ENCODE measurements around the gene CCND3.
A peak's percentile ranks its signal among the peaks of the same experiment; 100 is the strongest.

The CCND3 gene

DNA sequence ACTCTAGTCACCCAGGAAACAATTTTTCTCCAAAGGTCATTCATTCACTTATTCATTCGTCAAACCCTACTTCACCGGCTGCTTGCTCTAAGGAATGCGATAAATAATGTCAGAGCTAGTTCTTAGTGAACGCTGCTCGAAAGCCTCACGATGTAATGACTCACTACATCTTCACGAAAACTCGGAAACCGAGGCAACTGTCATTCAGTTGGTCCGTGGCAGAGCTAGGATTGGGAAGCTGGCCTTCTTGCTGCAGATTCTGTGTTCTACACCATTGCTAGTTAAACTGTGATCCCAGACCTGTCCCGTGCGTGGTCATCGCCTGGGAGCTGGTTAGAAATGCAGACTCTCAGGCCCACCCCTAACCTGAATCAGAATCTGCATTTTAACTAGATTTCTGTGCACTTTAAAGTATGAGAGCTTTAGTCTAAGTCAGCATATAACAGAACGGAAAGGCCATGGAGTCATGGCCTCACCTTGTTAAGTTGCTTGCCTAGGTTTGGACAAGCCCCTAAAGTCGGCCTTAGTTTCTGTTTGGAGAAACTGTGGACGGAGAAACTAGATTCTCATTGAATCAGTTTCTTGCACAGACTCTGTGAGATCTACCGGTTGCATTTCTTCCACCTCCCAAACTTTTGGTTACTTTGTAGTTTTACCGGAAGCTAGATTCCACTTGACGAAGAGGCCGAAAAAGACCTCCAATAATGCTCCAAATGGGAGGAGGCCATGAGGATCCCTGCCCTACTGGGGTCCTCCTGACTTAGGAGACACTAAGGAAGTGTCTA is 651 bp upstream of the CCND3 start:
- Histone ChIP-seq H3K9me3 (ENCODE audit: insufficient read depth, low read depth, low read length) (no peaks in the 10 kb centered on the region), H2AFZ (ENCODE audit: low read length) (peak overlapping the region; percentile 29; the same call in 1 of the 2 replicates), H3K9me2 (replicated peaks; ENCODE audit: low read depth, low read length) (no peaks in the 10 kb centered on the region), H3K4me3 (ENCODE audit: low read length, poor library complexity, severe bottlenecking) (peak overlapping the region; percentile 83), H3K9ac (ENCODE audit: low read depth, low read length, poor library complexity, severe bottlenecking) (peak overlapping the region; percentile 77), H3K79me2 (ENCODE audit: insufficient read depth, low read length) (peaks cover 43% of the 10 kb centered on the region), H3K4me2 (ENCODE audit: low read depth, low read length, poor library complexity, severe bottlenecking) (peak overlapping the region; percentile 94), H3F3A (ENCODE audit: low read depth) (peaks cover 8% of the 10 kb centered on the region; the same call in 1 of the 2 replicates), H3K27me3 (ENCODE audit: insufficient read depth, low read length, poor library complexity, severe bottlenecking) (peaks cover 6% of the 10 kb centered on the region), H3K36me3 (ENCODE audit: insufficient read depth, low read length) (peaks cover 2% of the 10 kb centered on the region; the same call in 1 of the 2 replicates), H4K20me1 (ENCODE audit: insufficient read depth, low read length, poor library complexity, severe bottlenecking) (peaks cover 33% of the 10 kb centered on the region), H3K4me1 (ENCODE audit: insufficient read depth, low read length, poor library complexity, severe bottlenecking) (peaks cover 27% of the 10 kb centered on the region)
- TF ChIP-seq, protein P1, sequence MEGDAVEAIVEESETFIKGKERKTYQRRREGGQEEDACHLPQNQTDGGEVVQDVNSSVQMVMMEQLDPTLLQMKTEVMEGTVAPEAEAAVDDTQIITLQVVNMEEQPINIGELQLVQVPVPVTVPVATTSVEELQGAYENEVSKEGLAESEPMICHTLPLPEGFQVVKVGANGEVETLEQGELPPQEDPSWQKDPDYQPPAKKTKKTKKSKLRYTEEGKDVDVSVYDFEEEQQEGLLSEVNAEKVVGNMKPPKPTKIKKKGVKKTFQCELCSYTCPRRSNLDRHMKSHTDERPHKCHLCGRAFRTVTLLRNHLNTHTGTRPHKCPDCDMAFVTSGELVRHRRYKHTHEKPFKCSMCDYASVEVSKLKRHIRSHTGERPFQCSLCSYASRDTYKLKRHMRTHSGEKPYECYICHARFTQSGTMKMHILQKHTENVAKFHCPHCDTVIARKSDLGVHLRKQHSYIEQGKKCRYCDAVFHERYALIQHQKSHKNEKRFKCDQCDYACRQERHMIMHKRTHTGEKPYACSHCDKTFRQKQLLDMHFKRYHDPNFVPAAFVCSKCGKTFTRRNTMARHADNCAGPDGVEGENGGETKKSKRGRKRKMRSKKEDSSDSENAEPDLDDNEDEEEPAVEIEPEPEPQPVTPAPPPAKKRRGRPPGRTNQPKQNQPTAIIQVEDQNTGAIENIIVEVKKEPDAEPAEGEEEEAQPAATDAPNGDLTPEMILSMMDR (conservative IDR thresholded peaks at IDR 0.05; ENCODE audit: low read length), result no peak
- TF ChIP-seq EZH2phosphoT487 (IDR thresholded peaks at IDR 0.05; ENCODE audit: borderline replicate concordance), result no peak

DNA sequence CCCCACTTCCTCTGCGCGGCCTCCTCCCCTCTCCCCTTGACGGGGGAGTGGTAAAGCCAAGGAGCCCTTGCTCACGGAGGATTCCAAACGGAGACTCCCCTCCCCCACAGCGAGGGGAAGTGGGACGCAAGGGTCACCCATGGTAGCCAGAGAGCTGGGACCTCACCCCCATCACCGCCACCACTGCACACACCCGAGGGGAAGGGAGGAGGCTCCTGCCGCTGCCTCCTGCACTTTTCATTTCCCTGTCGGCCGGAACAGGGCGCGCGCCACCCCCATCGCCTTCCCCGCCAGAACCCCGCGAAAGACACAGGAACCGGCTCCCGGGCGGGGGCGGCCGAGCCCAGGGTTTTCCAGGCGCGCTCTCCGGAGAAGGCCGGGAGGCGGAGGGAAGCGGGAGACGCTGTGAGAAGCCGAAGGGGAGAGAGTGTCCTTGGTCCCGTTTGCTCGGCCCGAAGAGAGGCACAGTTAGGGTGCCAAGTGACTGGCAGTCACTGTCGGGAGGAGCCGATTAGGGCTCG is 789 bp downstream of the CCND3 start:
- H3K36me3 ChIP-seq (ENCODE audit: insufficient read depth, low read length), result peaks cover 12% of the 10 kb centered on the region
- H3K4me2 ChIP-seq (ENCODE audit: low read depth, low read length, poor library complexity, severe bottlenecking), result peak overlapping the region; percentile 98
- peaks cover 55% of the 10 kb centered on the region for H3K79me2 ChIP-seq (ENCODE audit: insufficient read depth, low read length)
- no peaks in the 10 kb centered on the region for H3K9me2 ChIP-seq (replicated peaks; ENCODE audit: low read depth, low read length)
- peaks cover 39% of the 10 kb centered on the region for H3K4me1 ChIP-seq (ENCODE audit: insufficient read depth, low read length, poor library complexity, severe bottlenecking)
- peak overlapping the region; percentile 83 for H3K4me3 ChIP-seq (ENCODE audit: low read length, poor library complexity, severe bottlenecking)
- peak overlapping the region; percentile 98 for H3K9ac ChIP-seq (ENCODE audit: low read depth, low read length, poor library complexity, severe bottlenecking)
- H2AFZ ChIP-seq (ENCODE audit: low read length), result 0 out of 2 replicates have a peak overlapping the region, but pooled peaks have one; percentile 22
- no peaks in the 10 kb centered on the region for H3K9me3 ChIP-seq (ENCODE audit: insufficient read depth, low read depth, low read length)
- peaks cover 10% of the 10 kb centered on the region; the same call in 1 of the 2 replicates for H3F3A ChIP-seq (ENCODE audit: low read depth)
- H3K27me3 ChIP-seq (ENCODE audit: insufficient read depth, low read length, poor library complexity, severe bottlenecking), result peaks cover 6% of the 10 kb centered on the region
- TF ChIP-seq, protein P1 (conservative IDR thresholded peaks at IDR 0.05; ENCODE audit: low read length), result no peak
- no peak for TF ChIP-seq EZH2phosphoT487 (IDR thresholded peaks at IDR 0.05; ENCODE audit: borderline replicate concordance)
- peaks cover 45% of the 10 kb centered on the region for H4K20me1 ChIP-seq (ENCODE audit: insufficient read depth, low read length, poor library complexity, severe bottlenecking)

DNA sequence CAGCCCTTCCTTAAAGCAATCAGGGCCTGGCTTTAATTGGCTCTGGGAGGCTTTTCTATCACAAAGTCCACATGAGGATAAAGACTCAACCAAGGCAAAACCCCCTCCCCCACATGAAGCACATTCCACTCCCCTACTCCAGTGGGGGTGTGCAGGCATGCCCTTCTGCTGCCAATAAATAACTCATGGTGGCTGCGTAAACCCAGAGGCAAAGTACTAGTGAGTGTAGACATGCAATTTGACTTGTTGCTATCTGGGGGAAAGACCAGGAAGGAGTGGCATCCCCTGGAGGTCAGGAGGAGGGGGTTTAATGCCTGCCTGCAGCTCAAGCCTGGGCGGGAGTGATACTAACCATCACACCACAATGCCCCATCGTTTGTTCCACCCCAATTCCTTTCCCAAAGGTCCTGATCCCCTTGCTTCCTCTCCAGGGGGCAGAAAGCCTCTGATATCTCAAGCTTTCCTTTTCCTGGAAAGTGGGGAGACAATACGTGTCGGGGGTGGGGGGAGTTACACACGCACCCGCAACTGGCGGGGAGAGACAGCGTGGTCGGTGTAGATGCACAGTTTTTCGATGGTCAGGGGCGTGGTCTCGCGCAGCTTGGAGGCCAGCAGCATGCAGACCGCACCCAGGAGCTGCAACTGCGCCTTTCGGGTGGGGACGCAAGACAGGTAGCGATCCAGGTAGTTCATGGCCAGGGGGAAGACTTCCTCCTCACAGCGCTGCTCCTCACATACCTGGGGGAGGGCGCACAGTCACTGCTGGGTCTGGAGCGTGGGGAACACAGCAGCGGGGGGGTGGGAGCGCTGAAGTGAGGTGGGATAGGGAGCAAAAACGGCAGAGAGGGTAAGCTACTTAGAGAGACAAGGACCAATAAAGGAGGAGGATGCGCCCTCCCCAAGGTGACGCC is 1.5 kb downstream of the CCND3 start:
- Histone ChIP-seq H4K20me1 (ENCODE audit: insufficient read depth, low read length, poor library complexity, severe bottlenecking) (peaks cover 52% of the 10 kb centered on the region), H3K4me3 (ENCODE audit: low read length, poor library complexity, severe bottlenecking) (peak overlapping the region; percentile 83), H3F3A (ENCODE audit: low read depth) (peaks cover 17% of the 10 kb centered on the region; the same call in 1 of the 2 replicates), H3K9ac (ENCODE audit: low read depth, low read length, poor library complexity, severe bottlenecking) (peak overlapping the region; percentile 98), H2AFZ (ENCODE audit: low read length) (no peak overlapping the region), H3K79me2 (ENCODE audit: insufficient read depth, low read length) (peaks cover 62% of the 10 kb centered on the region), H3K9me3 (ENCODE audit: insufficient read depth, low read depth, low read length) (no peaks in the 10 kb centered on the region), H3K9me2 (replicated peaks; ENCODE audit: low read depth, low read length) (no peaks in the 10 kb centered on the region), H3K36me3 (ENCODE audit: insufficient read depth, low read length) (peaks cover 20% of the 10 kb centered on the region), H3K27me3 (ENCODE audit: insufficient read depth, low read length, poor library complexity, severe bottlenecking) (peaks cover 6% of the 10 kb centered on the region), H3K4me2 (ENCODE audit: low read depth, low read length, poor library complexity, severe bottlenecking) (peak overlapping the region; percentile 98), H3K4me1 (ENCODE audit: insufficient read depth, low read length, poor library complexity, severe bottlenecking) (peaks cover 46% of the 10 kb centered on the region)
- no peak for TF ChIP-seq EZH2phosphoT487 (IDR thresholded peaks at IDR 0.05; ENCODE audit: borderline replicate concordance)
- TF ChIP-seq, protein P1 (conservative IDR thresholded peaks at IDR 0.05; ENCODE audit: low read length), result no peak

Data from Loucy (cell line).